HepG2 (cell line): ENCODE data around the gene KLF13. TPM values are rescaled to one million over a fixed set of nuclear protein-coding genes. Genes with fewer than 3 reads are reported as not detected.

Source experiments
- AGO2 ChIP-seq: fragments of 200-400 bp; formaldehyde crosslinking; optimal IDR thresholded peaks from 2 replicates; pipeline ENCODE3; 2017; ENCODE audit warnings: mild to moderate bottlenecking, low read depth, low read length, moderate library complexity
- AHDC1 ChIP-seq: sonication (generic); formaldehyde crosslinking; IDR thresholded peaks from 2 replicates; pipeline ENCODE4 v1.5.1; 2020; ENCODE audit warnings: mild to moderate bottlenecking, missing genetic modification reagents, borderline replicate concordance
- CBX2 ChIP-seq, 2 experiments: fragments of 200-600 bp in 1 of 2; sonication (generic); formaldehyde crosslinking in 1 of 2; IDR thresholded peaks; 2 replicates each; pipeline versions ENCODE4 v1.7.0 to v1.8.1; 2018 to 2022; ENCODE audit warnings: low read depth in 2 of 2, low read length in 1 of 2, mild to moderate bottlenecking in 1 of 2, missing genetic modification reagents in 1 of 2
- FOXP1 ChIP-seq, 2 experiments: fragments of 450-650 bp in 1 of 2; IDR thresholded peaks; 2 replicates each; pipeline ENCODE4 v1.6.1; 2017 to 2018; ENCODE audit warnings: antibody characterized with exemption in 1 of 2
- IKZF4 ChIP-seq: sonication (generic); formaldehyde crosslinking; IDR thresholded peaks from 2 replicates; pipeline ENCODE4 v1.5.1; 2020; ENCODE audit warnings: borderline replicate concordance, mild to moderate bottlenecking, low read depth, missing genetic modification reagents; ENCODE audit errors: not compliant biosample characterization
- NFRKB ChIP-seq: fragments of 450-650 bp; IDR thresholded peaks from 2 replicates; pipeline ENCODE4 v1.6.1; 2017
- NKX3-1 ChIP-seq: sonication (generic); formaldehyde crosslinking; IDR thresholded peaks from 2 replicates; pipeline ENCODE4 v1.5.0; 2020; ENCODE audit warnings: missing genetic modification reagents
- RAD51 ChIP-seq: fragments of 450-650 bp; IDR thresholded peaks from 2 replicates; pipeline ENCODE4 v1.6.1; 2016; ENCODE audit warnings: borderline replicate concordance
- RARG ChIP-seq: sonication (generic); formaldehyde crosslinking; IDR thresholded peaks from 2 replicates; pipeline ENCODE4 v1.4.0; 2020; ENCODE audit warnings: low read depth, mild to moderate bottlenecking, missing genetic modification reagents
- RFX1 ChIP-seq: fragments of 450-650 bp; IDR thresholded peaks from 2 replicates; pipeline ENCODE4 v1.6.1; 2017
- SCMH1 ChIP-seq: sonication (generic); formaldehyde crosslinking; IDR thresholded peaks from 2 replicates; pipeline ENCODE4 v1.9.0; 2021; ENCODE audit warnings: missing genetic modification reagents, mild to moderate bottlenecking, borderline replicate concordance
- SRF ChIP-seq: IDR thresholded peaks from 2 replicates; pipeline ENCODE4 v1.6.1; 2011; ENCODE audit warnings: mild to moderate bottlenecking, low read depth, low read length, moderate library complexity
- UBTF ChIP-seq: sonication (generic); formaldehyde crosslinking; IDR thresholded peaks from 2 replicates; pipeline ENCODE4 v1.4.0; 2020; ENCODE audit warnings: mild to moderate bottlenecking, missing genetic modification reagents
- ZBTB33 ChIP-seq: sonication (generic); formaldehyde crosslinking; IDR thresholded peaks from 2 replicates; pipeline ENCODE4 v1.4.0; 2020; ENCODE audit warnings: missing genetic modification reagents
- ZBTB38 ChIP-seq: sonication (generic); formaldehyde crosslinking; IDR thresholded peaks from 2 replicates; pipeline ENCODE4 v1.5.1; 2020; ENCODE audit warnings: mild to moderate bottlenecking, missing genetic modification reagents
- ZNF232 ChIP-seq: sonication (generic); formaldehyde crosslinking; IDR thresholded peaks from 2 replicates; pipeline ENCODE4 v1.4.0; 2020; ENCODE audit warnings: missing genetic modification reagents, borderline replicate concordance
- ZNF496 ChIP-seq: sonication (generic); formaldehyde crosslinking; IDR thresholded peaks from 2 replicates; pipeline ENCODE4 v1.8.1; 2023; ENCODE audit warnings: mild to moderate bottlenecking, moderate library complexity, missing genetic modification reagents; ENCODE audit not compliant: insufficient replicate concordance
- ZNF501 ChIP-seq: sonication (generic); formaldehyde crosslinking; IDR thresholded peaks from 2 replicates; pipeline ENCODE4 v1.5.1; 2020; ENCODE audit warnings: mild to moderate bottlenecking, moderate library complexity, missing genetic modification reagents
- ZNF724P ChIP-seq: sonication (generic); formaldehyde crosslinking; IDR thresholded peaks from 2 replicates; pipeline ENCODE4 v1.8.0; 2022; ENCODE audit warnings: missing genetic modification reagents, borderline replicate concordance
- ZNF776 ChIP-seq: sonication (generic); formaldehyde crosslinking; IDR thresholded peaks from 2 replicates; pipeline ENCODE4 v1.4.0; 2020; ENCODE audit warnings: mild to moderate bottlenecking, missing genetic modification reagents
- polyA plus RNA-seq, 8 experiments: library from polyadenylated mRNA; depleted of rRNA in 3 of 8; stranded (reverse) in 7 of 8; unstranded in 1 of 8; fragments of >200 nt; fragmentation: Illumina TruSeq in 4 of 8; extraction: Trizol in 4 of 8; gene quantifications; 2 replicates each; pipeline versions ENCODE4 v1.2.1 to v1.2.3, GENCODE V29; 2011 to 2016; ENCODE audit warnings: low read depth in 4 of 8, missing spikeins in 1 of 8, mixed read lengths in 1 of 8; ENCODE audit not compliant: insufficient read depth in 1 of 8
- total RNA-seq, 5 experiments: library from RNA; depleted of rRNA; stranded (reverse); fragments of >200 nt; fragmentation: Illumina TruSeq; extraction: Trizol; gene quantifications; 2 replicates each; pipeline ENCODE4 v1.2.3, GENCODE V29; 2016; ENCODE audit warnings: low read depth in 1 of 5

KLF13 gene
- total and polyA plus RNA-seq, 2 of the 13 experiments (the other 11 are each of a cell fraction or from before 2014, with no cell fraction given), result 16.8 to 25.1 TPM

- TF ChIP-seq AHDC1 (CRISPR knock-in tag) (no peak), SRF (no peak), RFX1 (no peak), ZNF724P (CRISPR knock-in tag) (0 out of 2 replicates have a peak, but pooled peaks have one; percentile 29), IKZF4 (CRISPR knock-in tag) (peak; percentile 20), ZNF501 (CRISPR knock-in tag) (no peak), FOXP1 (IDR thresholded peaks at IDR 0.05) (no peak), FOXP1 (CRISPR knock-in tag; IDR thresholded peaks at IDR 0.05) (no peak), ZNF496 (CRISPR knock-in tag) (no peak), RARG (CRISPR knock-in tag) (no peak), NFRKB (no peak), AGO2 (peak; percentile 64), ZBTB33 (CRISPR knock-in tag) (no peak), ZBTB38 (CRISPR knock-in tag) (peak; percentile 16; the same call in 1 of the 2 replicates), ZNF776 (CRISPR knock-in tag) (no peak; the same call in 1 of the 2 replicates), NKX3-1 (CRISPR knock-in tag) (no peak), CBX2 (IDR thresholded peaks at IDR 0.05; ENCODE audit: low read depth, low read length) (no peak), CBX2 (CRISPR knock-in tag; IDR thresholded peaks at IDR 0.05; ENCODE audit: low read depth) (no peak), UBTF (peak; percentile 67; the same call in 1 of the 2 replicates), ZNF232 (CRISPR knock-in tag) (no peak), SCMH1 (CRISPR knock-in tag) (no peak), RAD51 (no peak)
Observed at GRCh38 chr15:31326156-31326874, at the start of gene KLF13 (continued).
